Measurements from ENCODE around the gene SLC40A1. TPM values are rescaled to one million over a fixed set of nuclear protein-coding genes. Genes with fewer than 3 reads are reported as not detected.

Gene SLC40A1
- total RNA-seq, 1 donor from 2014 or later = 11.4 TPM

DNA sequence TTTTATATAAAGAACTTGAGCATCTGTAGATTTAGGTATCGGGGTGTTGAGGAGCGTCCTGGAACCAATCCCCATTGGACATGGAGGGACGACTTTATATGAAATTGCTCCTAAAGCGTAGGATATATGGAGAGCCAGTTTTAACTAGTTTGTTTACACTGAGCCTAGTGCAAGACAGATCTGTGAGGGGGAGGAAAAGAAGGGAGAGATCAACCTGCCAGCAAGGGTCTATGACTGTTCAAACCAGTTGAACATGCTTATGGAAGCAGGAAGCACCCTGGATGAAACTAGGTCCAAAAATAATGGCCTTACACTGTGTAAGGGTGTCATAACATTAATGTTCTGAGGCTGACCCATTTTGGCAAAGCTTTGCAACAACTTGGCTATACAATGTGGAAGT lies 34.0 kb upstream of the SLC40A1 start:
- TF ChIP-seq, protein P1, sequence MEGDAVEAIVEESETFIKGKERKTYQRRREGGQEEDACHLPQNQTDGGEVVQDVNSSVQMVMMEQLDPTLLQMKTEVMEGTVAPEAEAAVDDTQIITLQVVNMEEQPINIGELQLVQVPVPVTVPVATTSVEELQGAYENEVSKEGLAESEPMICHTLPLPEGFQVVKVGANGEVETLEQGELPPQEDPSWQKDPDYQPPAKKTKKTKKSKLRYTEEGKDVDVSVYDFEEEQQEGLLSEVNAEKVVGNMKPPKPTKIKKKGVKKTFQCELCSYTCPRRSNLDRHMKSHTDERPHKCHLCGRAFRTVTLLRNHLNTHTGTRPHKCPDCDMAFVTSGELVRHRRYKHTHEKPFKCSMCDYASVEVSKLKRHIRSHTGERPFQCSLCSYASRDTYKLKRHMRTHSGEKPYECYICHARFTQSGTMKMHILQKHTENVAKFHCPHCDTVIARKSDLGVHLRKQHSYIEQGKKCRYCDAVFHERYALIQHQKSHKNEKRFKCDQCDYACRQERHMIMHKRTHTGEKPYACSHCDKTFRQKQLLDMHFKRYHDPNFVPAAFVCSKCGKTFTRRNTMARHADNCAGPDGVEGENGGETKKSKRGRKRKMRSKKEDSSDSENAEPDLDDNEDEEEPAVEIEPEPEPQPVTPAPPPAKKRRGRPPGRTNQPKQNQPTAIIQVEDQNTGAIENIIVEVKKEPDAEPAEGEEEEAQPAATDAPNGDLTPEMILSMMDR (IDR thresholded peaks at IDR 0.05) = no peak
- H3K4me3 Mint-ChIP-seq (ENCODE audit: unreplicated experiment) = no peak overlapping the region
- no peak overlapping the region for H3K27ac Mint-ChIP-seq (ENCODE audit: unreplicated experiment)
- no peaks in the 10 kb centered on the region for H3K27me3 Mint-ChIP-seq (ENCODE audit: unreplicated experiment)
- H3K4me1 Mint-ChIP-seq (ENCODE audit: unreplicated experiment) = peaks cover 21% of the 10 kb centered on the region
- H3K9me3 Mint-ChIP-seq (ENCODE audit: unreplicated experiment) = no peaks in the 10 kb centered on the region
- no peak for DNase-seq (ENCODE audit: extremely low spot score, unreplicated experiment)
- no peaks in the 10 kb centered on the region for H3K36me3 Mint-ChIP-seq (ENCODE audit: unreplicated experiment)

DNA sequence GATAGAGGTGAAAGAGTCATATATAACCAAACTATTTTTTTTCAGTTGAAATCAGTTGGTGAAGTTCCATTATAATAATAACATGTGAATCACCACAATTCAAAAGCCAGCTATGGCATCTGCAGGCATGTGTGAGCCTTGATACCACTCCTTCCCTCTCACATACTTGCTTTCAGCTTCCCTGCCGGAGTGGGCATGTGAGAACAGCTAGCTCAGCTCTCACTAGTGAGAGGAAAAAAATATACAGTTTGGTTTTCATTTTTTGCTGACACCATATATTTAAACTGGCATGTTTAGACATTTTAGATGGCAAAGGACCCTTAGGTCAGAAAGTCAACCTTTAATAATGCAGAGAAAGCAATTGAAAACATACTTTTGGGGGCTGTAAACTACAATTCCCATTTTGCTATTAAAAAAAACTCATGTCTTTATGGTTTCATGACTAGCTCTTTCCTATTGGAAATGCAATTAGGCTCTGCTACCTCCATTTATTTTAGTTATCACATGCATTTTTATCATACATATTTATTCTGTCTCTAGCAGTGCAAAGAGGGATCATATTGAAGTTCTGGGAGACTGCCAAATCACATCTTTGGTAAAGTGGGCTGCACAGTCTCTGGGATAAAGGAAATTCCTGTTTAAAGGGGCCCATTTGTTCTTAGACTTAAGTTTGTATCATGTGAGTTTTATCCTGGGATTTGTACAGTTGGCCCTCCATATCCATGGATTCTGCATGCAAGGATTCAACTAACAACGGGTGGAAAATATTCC lies 33.2 kb upstream of the SLC40A1 start:
- Mint-ChIP-seq H3K27ac (ENCODE audit: unreplicated experiment) (peak overlapping the region; percentile 73), H3K4me3 (ENCODE audit: unreplicated experiment) (peak overlapping the region; percentile 51), H3K36me3 (ENCODE audit: unreplicated experiment) (no peaks in the 10 kb centered on the region), H3K4me1 (ENCODE audit: unreplicated experiment) (peaks cover 21% of the 10 kb centered on the region), H3K9me3 (ENCODE audit: unreplicated experiment) (no peaks in the 10 kb centered on the region), H3K27me3 (ENCODE audit: unreplicated experiment) (no peaks in the 10 kb centered on the region)
- TF ChIP-seq, protein P1 (IDR thresholded peaks at IDR 0.05) = no peak
- DNase-seq (ENCODE audit: extremely low spot score, unreplicated experiment) = no peak

DNA sequence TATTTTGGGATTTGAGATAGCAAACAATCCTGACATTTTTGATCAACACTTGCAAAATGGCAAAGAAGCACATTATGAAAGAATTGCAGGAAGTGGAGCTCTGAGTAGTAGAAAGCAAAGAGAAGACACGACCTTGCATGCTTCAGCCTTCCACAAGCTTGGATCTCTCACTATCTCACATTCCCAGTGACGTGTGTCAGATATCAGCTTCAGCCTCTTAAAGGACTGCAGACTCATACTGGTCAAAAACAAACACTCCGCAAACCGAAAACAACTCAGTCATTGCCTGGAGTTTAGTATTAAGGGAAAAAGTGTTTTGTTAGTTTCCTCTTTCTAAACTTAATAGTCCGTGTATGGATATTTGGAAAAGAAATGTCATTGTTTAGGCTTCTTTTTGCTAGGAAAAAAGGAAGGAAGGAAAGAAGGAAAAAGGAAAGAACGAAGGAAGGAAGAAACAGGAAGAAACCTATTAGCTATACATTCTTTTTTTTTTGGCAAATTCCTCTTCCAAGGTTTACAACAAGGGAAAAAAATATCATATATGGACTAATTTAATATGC lies 32.6 kb upstream of the SLC40A1 start:
- no peak for DNase-seq (ENCODE audit: extremely low spot score, unreplicated experiment)
- Mint-ChIP-seq H3K4me3 (ENCODE audit: unreplicated experiment) (peak overlapping the region; percentile 51), H3K4me1 (ENCODE audit: unreplicated experiment) (peaks cover 21% of the 10 kb centered on the region), H3K36me3 (ENCODE audit: unreplicated experiment) (no peaks in the 10 kb centered on the region), H3K27me3 (ENCODE audit: unreplicated experiment) (no peaks in the 10 kb centered on the region), H3K27ac (ENCODE audit: unreplicated experiment) (peak overlapping the region; percentile 73), H3K9me3 (ENCODE audit: unreplicated experiment) (no peaks in the 10 kb centered on the region)
- TF ChIP-seq, protein P1 (IDR thresholded peaks at IDR 0.05) = no peak

DNA sequence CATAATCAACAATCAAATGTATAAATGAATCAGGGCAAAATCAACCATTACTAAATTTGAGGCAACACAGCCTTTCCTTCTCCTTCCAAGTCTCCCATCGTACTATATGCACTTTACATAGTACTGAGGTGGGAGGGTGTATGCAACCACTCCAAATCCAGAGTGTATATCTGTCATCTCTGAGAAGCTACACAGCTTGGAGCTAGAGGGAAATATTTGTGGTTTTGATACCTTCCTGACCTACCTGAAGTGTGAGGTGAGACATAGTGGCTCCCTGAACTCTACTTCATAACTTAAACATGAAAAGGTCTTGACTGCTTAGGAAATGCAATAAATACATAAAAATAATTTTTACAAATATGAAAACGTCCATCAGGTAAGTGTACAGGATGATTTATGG lies 30.1 kb upstream of the SLC40A1 start:
- DNase-seq (ENCODE audit: extremely low spot score, unreplicated experiment) = no peak
- no peaks in the 10 kb centered on the region for H3K36me3 Mint-ChIP-seq (ENCODE audit: unreplicated experiment)
- no peaks in the 10 kb centered on the region for H3K27me3 Mint-ChIP-seq (ENCODE audit: unreplicated experiment)
- H3K27ac Mint-ChIP-seq (ENCODE audit: unreplicated experiment) = no peak overlapping the region
- TF ChIP-seq, protein P1 (IDR thresholded peaks at IDR 0.05) = no peak
- H3K4me1 Mint-ChIP-seq (ENCODE audit: unreplicated experiment) = peaks cover 21% of the 10 kb centered on the region
- H3K9me3 Mint-ChIP-seq (ENCODE audit: unreplicated experiment) = no peaks in the 10 kb centered on the region
- H3K4me3 Mint-ChIP-seq (ENCODE audit: unreplicated experiment) = no peak overlapping the region

DNA sequence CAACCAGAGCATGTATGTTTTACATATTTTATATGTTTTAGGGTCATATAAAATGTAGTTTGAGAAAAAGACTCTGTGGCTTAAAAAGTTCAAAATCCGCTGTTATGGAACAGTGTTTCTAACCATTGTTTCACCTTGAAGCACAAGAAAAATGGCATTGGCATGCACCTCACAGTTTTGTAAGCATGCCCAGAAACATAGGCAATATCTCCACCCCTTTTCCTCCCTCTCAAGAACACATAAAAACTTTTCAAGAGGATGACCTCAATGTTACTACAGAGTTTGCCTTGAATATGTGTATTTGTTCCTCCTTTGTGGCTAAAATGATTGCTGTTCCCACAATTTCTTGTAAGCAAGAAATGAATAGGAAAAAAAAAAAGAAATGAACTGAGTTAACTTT lies 29.3 kb upstream of the SLC40A1 start:
- no peak overlapping the region for H3K4me3 Mint-ChIP-seq (ENCODE audit: unreplicated experiment)
- TF ChIP-seq, protein P1 (IDR thresholded peaks at IDR 0.05) = no peak
- H3K27me3 Mint-ChIP-seq (ENCODE audit: unreplicated experiment) = no peaks in the 10 kb centered on the region
- DNase-seq (ENCODE audit: extremely low spot score, unreplicated experiment) = no peak
- no peak overlapping the region for H3K27ac Mint-ChIP-seq (ENCODE audit: unreplicated experiment)
- no peaks in the 10 kb centered on the region for H3K9me3 Mint-ChIP-seq (ENCODE audit: unreplicated experiment)
- H3K36me3 Mint-ChIP-seq (ENCODE audit: unreplicated experiment) = no peaks in the 10 kb centered on the region
- H3K4me1 Mint-ChIP-seq (ENCODE audit: unreplicated experiment) = peaks cover 21% of the 10 kb centered on the region

Measured in osteocyte (in vitro differentiated cells).